HG03439 (cell line): ENCODE results near the gene DDX41.
"Not testable (repeated sequence)": the region's sequence is repeated elsewhere in the genome, so short reads cannot be mapped to it uniquely, and the experiment has no call there.

Source experiments
- ATAC-seq: cut with Tn5 transposase; IDR thresholded peaks from one replicate; pipeline ENCODE4 v1.9.1; 2021; ENCODE audit warnings: mild to moderate bottlenecking, moderate library complexity; ENCODE audit not compliant: unreplicated experiment

Gene DDX41

GRCh38 chr5:177537389-177538361 is 20.9 kb upstream of the DDX41 start:
- no peak for ATAC-seq

GRCh38 chr5:177536386-177536785 is 19.6 kb upstream of the DDX41 start:
- ATAC-seq: no peak

- ATAC-seq: no peak
Observed at GRCh38 chr5:177535125-177535524, 18.4 kb upstream of the DDX41 start.

- not testable (repeated sequence) for ATAC-seq
Observed at GRCh38 chr5:177534433-177534832, 17.7 kb upstream of the DDX41 start.

- no peak for ATAC-seq
Observed at GRCh38 chr5:177531209-177531940, 14.6 kb upstream of the DDX41 start.

- ATAC-seq: no peak
Observed at GRCh38 chr5:177530638-177531037, 13.9 kb upstream of the DDX41 start.

- ATAC-seq: no peak
Observed at GRCh38 chr5:177529247-177530203, 12.8 kb upstream of the DDX41 start.

GRCh38 chr5:177528631-177529030 is 11.9 kb upstream of the DDX41 start:
- ATAC-seq: no peak

GRCh38 chr5:177527595-177527994 is 10.8 kb upstream of the DDX41 start:
- ATAC-seq: no peak

- no peak for ATAC-seq
Observed at GRCh38 chr5:177526791-177527190, 10.0 kb upstream of the DDX41 start.

GRCh38 chr5:177526191-177526590 is 9.4 kb upstream of the DDX41 start:
- no peak for ATAC-seq

- no peak for ATAC-seq
Observed at GRCh38 chr5:177524941-177525655, 8.3 kb upstream of the DDX41 start.

GRCh38 chr5:177524539-177524900 is 7.8 kb upstream of the DDX41 start:
- ATAC-seq: no peak

- no peak for ATAC-seq
Observed at GRCh38 chr5:177523711-177524538, 7.2 kb upstream of the DDX41 start.

GRCh38 chr5:177520916-177521513 is 4.3 kb upstream of the DDX41 start:
- ATAC-seq: no peak

GRCh38 chr5:177520271-177520670 is 3.5 kb upstream of the DDX41 start:
- no peak for ATAC-seq

GRCh38 chr5:177519463-177520235 is 2.9 kb upstream of the DDX41 start:
- no peak for ATAC-seq

- ATAC-seq: no peak
Observed at GRCh38 chr5:177515580-177515979, 1.2 kb downstream of the DDX41 start.
